Trophoblast cell (in vitro differentiated cells and primary cell): ENCODE measurements around the gene NOP9.
A peak's percentile ranks its signal among the peaks of the same experiment; 100 is the strongest.

Source experiments
- DNase-seq, 2 donors: peaks; one replicate each; pipeline ENCODE4 v3.0.0-alpha.2; 2016
- H2AFZ ChIP-seq: 2 replicates; pipeline ENCODE4 v1.6.1; 2013; ENCODE audit warnings: low read length, moderate library complexity, mild to moderate bottlenecking; ENCODE audit not compliant: insufficient read depth, poor library complexity
- H2AK5ac ChIP-seq: 2 replicates; pipeline ENCODE4 v1.6.1; 2013; ENCODE audit warnings: mild to moderate bottlenecking, low read length
- H2BK120ac ChIP-seq: 2 replicates; pipeline ENCODE4 v1.6.1; 2013; ENCODE audit warnings: low read length, mild to moderate bottlenecking, moderate library complexity; ENCODE audit not compliant: insufficient read depth, poor library complexity
- H2BK12ac ChIP-seq: 2 replicates; pipeline ENCODE4 v1.6.1; 2013; ENCODE audit warnings: mild to moderate bottlenecking, low read length, moderate library complexity
- H2BK5ac ChIP-seq: 2 replicates; pipeline ENCODE4 v1.6.1; 2013; ENCODE audit warnings: low read length, low read depth, moderate library complexity, mild to moderate bottlenecking; ENCODE audit not compliant: poor library complexity
- H3K14ac ChIP-seq: 2 replicates; pipeline ENCODE4 v1.6.1; 2013; ENCODE audit warnings: mild to moderate bottlenecking, low read length
- H3K18ac ChIP-seq: 2 replicates; pipeline ENCODE4 v1.6.1; 2013; ENCODE audit warnings: mild to moderate bottlenecking, low read length
- H3K23ac ChIP-seq: 2 replicates; pipeline ENCODE4 v1.6.1; 2013; ENCODE audit warnings: low read length
- H3K27ac ChIP-seq: 2 replicates; pipeline ENCODE4 v1.5.1; 2013; ENCODE audit warnings: low read depth, mild to moderate bottlenecking, inconsistent platforms, low read length, moderate library complexity
- H3K27me3 ChIP-seq: 2 replicates; pipeline ENCODE4 v1.6.1; 2013; ENCODE audit warnings: inconsistent platforms, mild to moderate bottlenecking, low read length, moderate library complexity; ENCODE audit not compliant: insufficient read depth
- H3K36me3 ChIP-seq, 2 experiments: 1 replicate in 1 of 2; 2 replicates in 1 of 2; pipeline ENCODE4 v1.6.1; 2013; ENCODE audit warnings: low read length in 2 of 2, mild to moderate bottlenecking in 2 of 2, moderate library complexity in 1 of 2; ENCODE audit not compliant: insufficient read depth in 2 of 2, control insufficient read depth in 1 of 2
- H3K4ac ChIP-seq: 2 replicates; pipeline ENCODE4 v1.6.1; 2013; ENCODE audit warnings: low read depth, mild to moderate bottlenecking, low read length, moderate library complexity
- H3K4me1 ChIP-seq, 2 experiments: 1 replicate in 1 of 2; 2 replicates in 1 of 2; pipeline ENCODE4 v1.6.1; 2013; ENCODE audit warnings: low read length in 2 of 2, mild to moderate bottlenecking in 2 of 2, moderate library complexity in 1 of 2; ENCODE audit not compliant: insufficient read depth in 2 of 2, control insufficient read depth in 1 of 2
- H3K4me2 ChIP-seq: 2 replicates; pipeline ENCODE4 v1.6.1; 2013; ENCODE audit warnings: inconsistent platforms, mild to moderate bottlenecking, low read length, moderate library complexity
- H3K4me3 ChIP-seq: 2 replicates; pipeline ENCODE4 v1.5.1; 2013; ENCODE audit warnings: mild to moderate bottlenecking, low read depth, low read length, inconsistent platforms
- H3K79me1 ChIP-seq: one replicate; pipeline ENCODE4 v1.6.1; 2013; ENCODE audit warnings: low read length
- H3K79me2 ChIP-seq: 2 replicates; pipeline ENCODE4 v1.6.1; 2013; ENCODE audit warnings: low read length, mild to moderate bottlenecking; ENCODE audit not compliant: control insufficient read depth, insufficient read depth, poor library complexity
- H3K9ac ChIP-seq: 2 replicates; pipeline ENCODE4 v1.6.1; 2013; ENCODE audit warnings: mild to moderate bottlenecking, low read length
- H3K9me3 ChIP-seq: 2 replicates; pipeline ENCODE4 v1.6.1; 2013; ENCODE audit warnings: low read depth, mild to moderate bottlenecking, control low read depth, inconsistent platforms, low read length; ENCODE audit not compliant: insufficient read depth
- H4K12ac ChIP-seq: 2 replicates; pipeline ENCODE4 v1.6.1; 2013; ENCODE audit warnings: low read depth, mild to moderate bottlenecking, low read length, moderate library complexity
- H4K8ac ChIP-seq: 2 replicates; pipeline ENCODE4 v1.6.1; 2013; ENCODE audit warnings: low read depth, mild to moderate bottlenecking, low read length, moderate library complexity
- H4K91ac ChIP-seq: one replicate; pipeline ENCODE4 v1.6.1; 2013; ENCODE audit warnings: low read depth, mild to moderate bottlenecking, low read length, moderate library complexity
- WGBS: extraction: QIAGEN DNeasy Blood & Tissue Kit; methylation state at CpG from one replicate; pipeline ENCODE4 v1.1.7; 2013; ENCODE audit warnings: missing lambda C conversion rate; ENCODE audit not compliant: insufficient read length, insufficient coverage; ENCODE audit errors: extremely low coverage; 5-methylcytosine and 5-hydroxymethylcytosine counted together

Gene NOP9

DNA sequence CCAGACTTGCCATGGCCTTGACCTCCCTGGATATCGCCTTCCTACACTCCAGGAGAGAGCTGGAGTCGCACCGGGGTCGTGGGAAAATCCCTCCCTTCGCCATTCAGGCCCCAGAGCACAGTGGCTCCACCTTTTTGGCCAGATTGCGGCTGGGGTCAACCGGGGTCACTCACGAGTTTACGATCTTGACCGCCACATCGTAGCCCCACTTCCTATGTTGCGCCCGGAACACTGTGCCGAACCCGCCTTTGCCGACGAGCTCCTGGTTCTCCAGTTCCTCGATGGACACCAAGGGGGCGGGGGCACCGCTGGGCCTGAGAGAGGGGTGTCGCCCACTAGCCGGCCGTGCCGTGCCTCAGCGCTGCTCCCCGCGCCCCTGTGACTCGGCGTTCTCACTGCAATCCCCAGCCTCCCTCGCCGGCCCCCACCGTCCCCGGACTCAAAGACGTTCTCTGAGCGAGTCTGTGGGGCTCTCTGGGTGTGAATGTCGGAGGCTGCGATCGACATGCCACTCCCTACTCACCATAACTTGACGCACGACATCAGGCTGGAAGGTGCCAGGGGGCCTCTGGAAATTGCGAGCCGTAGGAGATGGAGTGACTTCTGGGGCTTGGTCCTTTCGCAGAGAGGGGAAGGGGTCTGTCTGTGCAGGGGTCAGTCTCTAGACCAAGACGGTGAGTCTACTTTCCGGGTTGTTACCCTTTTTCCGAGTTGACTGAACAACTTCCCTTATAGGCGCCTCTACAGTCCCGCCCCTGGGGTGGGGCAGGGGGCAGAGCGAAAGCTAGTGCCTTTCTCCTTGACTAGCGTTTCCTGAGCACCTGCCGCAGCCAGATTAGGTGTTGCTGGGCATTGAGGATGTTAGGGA lies 39.9 kb downstream of the NOP9 start, which contains the start of gene RIPK3:
RIPK3 (minus strand) TSS at position 708 of the 868 bp plus-strand sequence; CDS start at position 543, 165 bp downstream.
- no peak within 1 kb of the TSS for H3K4ac ChIP-seq
- H3K4me1 ChIP-seq, result peaks cover 21 to 24% of the 10 kb centered on the region in 2 experiments
- no peak for DNase-seq
- no peak within 1 kb of the TSS for H4K8ac ChIP-seq
- H3K27ac ChIP-seq, result no peak within 1 kb of the TSS
- H3K27me3 ChIP-seq, result peaks cover 39% of the 10 kb centered on the region
- H3K9ac ChIP-seq, result no peak within 1 kb of the TSS
- H2BK12ac ChIP-seq, result no peak within 1 kb of the TSS
- H2BK5ac ChIP-seq, result no peak within 1 kb of the TSS
- H3K36me3 ChIP-seq, result no peaks in the 10 kb centered on the region
- H3K18ac ChIP-seq, result no peak within 1 kb of the TSS
- no peak within 1 kb of the TSS for H2BK120ac ChIP-seq
- H3K79me1 ChIP-seq, result peaks cover 3% of the 10 kb centered on the region
- no peak within 1 kb of the TSS for H3K23ac ChIP-seq
- H2AK5ac ChIP-seq, result no peak within 1 kb of the TSS
- no peak within 1 kb of the TSS for H4K91ac ChIP-seq
- peak within 1 kb of the TSS; percentile 46 for H3K4me3 ChIP-seq
- no peak within 1 kb of the TSS for H3K14ac ChIP-seq
- peaks cover 9% of the 10 kb centered on the region for H3K9me3 ChIP-seq
- WGBS, result no CpG with 5 or more reads among the region's 51 CpGs
- peak within 1 kb of the TSS; percentile 8 for H2AFZ ChIP-seq
- no peak within 1 kb of the TSS for H4K12ac ChIP-seq
- peak within 1 kb of the TSS; percentile 16 for H3K4me2 ChIP-seq
- H3K79me2 ChIP-seq, result peaks cover 3% of the 10 kb centered on the region

DNA sequence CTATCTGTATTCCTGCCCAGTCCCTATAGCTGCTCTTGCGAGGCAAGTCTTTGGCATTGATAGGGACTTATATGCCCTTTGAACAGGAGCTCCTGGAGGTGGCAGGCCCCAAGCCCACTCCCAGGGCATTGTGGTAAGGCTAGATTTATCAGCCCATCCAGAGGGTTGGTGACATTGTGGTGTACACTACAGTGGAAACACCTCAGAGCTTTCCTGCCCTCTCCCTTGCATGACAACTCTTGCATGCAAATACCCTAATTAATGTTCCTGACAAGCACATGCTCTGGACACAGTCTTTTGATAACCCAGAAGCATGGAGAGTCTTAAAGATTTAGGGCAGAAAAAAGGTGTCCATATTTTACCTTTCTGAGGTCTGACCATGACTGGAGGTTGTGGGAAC lies 41.0 kb downstream of the NOP9 start:
- no CpG with 5 or more reads among the region's 1 CpG for WGBS
- no peak overlapping the region for H3K14ac ChIP-seq
- no peak overlapping the region for H2BK12ac ChIP-seq
- no peak overlapping the region for H3K4ac ChIP-seq
- H2AK5ac ChIP-seq, result no peak overlapping the region
- no peak overlapping the region for H3K9ac ChIP-seq
- no peak overlapping the region for H2BK120ac ChIP-seq
- no peak overlapping the region for H3K27ac ChIP-seq
- no peak overlapping the region for H3K4me2 ChIP-seq
- no peak overlapping the region for H2BK5ac ChIP-seq
- H4K8ac ChIP-seq, result no peak overlapping the region
- peaks cover 34% of the 10 kb centered on the region for H3K27me3 ChIP-seq
- H3K23ac ChIP-seq, result no peak overlapping the region
- no peak overlapping the region for H2AFZ ChIP-seq
- H3K4me3 ChIP-seq, result no peak overlapping the region
- H3K4me1 ChIP-seq, result peaks cover 11 to 14% of the 10 kb centered on the region in 2 experiments
- no peaks in the 10 kb centered on the region for H3K79me1 ChIP-seq
- H3K9me3 ChIP-seq, result peaks cover 9% of the 10 kb centered on the region
- H3K36me3 ChIP-seq, result no peaks in the 10 kb centered on the region
- H3K18ac ChIP-seq, result no peak overlapping the region
- H4K91ac ChIP-seq, result no peak overlapping the region
- no peak for DNase-seq
- no peaks in the 10 kb centered on the region for H3K79me2 ChIP-seq
- H4K12ac ChIP-seq, result no peak overlapping the region

DNA sequence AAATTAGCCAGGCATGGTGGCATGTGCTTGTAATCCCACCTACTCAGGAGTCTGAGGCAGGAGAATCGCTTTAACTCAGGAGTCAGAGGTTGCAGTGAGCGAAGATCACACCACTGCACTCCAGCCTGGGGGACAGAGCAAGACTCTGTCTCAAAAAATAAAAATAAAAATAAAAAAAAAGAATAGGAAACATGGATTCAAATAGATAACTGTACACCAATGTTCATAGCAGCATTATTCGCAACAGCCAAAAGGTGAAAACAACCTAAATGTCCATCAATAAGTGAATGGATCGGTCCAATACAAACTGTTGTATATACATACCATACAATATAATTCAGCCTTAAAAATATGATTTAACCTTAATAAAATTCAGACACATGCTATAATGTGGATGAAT lies 43.2 kb downstream of the NOP9 start:
- no peak overlapping the region for H3K9ac ChIP-seq
- no CpG with 5 or more reads among the region's 4 CpGs for WGBS
- peaks cover 7 to 8% of the 10 kb centered on the region in 2 experiments for H3K4me1 ChIP-seq
- H2AFZ ChIP-seq, result no peak overlapping the region
- H2BK120ac ChIP-seq, result no peak overlapping the region
- H3K14ac ChIP-seq, result no peak overlapping the region
- H3K27me3 ChIP-seq, result peaks cover 34% of the 10 kb centered on the region
- H4K12ac ChIP-seq, result no peak overlapping the region
- H3K27ac ChIP-seq, result no peak overlapping the region
- no peak for DNase-seq
- no peak overlapping the region for H2BK5ac ChIP-seq
- H4K91ac ChIP-seq, result no peak overlapping the region
- H3K79me2 ChIP-seq, result no peaks in the 10 kb centered on the region
- no peak overlapping the region for H3K18ac ChIP-seq
- no peaks in the 10 kb centered on the region for H3K36me3 ChIP-seq
- no peak overlapping the region for H3K4me3 ChIP-seq
- peaks cover 11% of the 10 kb centered on the region for H3K9me3 ChIP-seq
- no peak overlapping the region for H3K4ac ChIP-seq
- no peak overlapping the region for H3K23ac ChIP-seq
- no peak overlapping the region for H2AK5ac ChIP-seq
- H2BK12ac ChIP-seq, result no peak overlapping the region
- H3K4me2 ChIP-seq, result no peak overlapping the region
- H4K8ac ChIP-seq, result no peak overlapping the region
- no peaks in the 10 kb centered on the region for H3K79me1 ChIP-seq

DNA sequence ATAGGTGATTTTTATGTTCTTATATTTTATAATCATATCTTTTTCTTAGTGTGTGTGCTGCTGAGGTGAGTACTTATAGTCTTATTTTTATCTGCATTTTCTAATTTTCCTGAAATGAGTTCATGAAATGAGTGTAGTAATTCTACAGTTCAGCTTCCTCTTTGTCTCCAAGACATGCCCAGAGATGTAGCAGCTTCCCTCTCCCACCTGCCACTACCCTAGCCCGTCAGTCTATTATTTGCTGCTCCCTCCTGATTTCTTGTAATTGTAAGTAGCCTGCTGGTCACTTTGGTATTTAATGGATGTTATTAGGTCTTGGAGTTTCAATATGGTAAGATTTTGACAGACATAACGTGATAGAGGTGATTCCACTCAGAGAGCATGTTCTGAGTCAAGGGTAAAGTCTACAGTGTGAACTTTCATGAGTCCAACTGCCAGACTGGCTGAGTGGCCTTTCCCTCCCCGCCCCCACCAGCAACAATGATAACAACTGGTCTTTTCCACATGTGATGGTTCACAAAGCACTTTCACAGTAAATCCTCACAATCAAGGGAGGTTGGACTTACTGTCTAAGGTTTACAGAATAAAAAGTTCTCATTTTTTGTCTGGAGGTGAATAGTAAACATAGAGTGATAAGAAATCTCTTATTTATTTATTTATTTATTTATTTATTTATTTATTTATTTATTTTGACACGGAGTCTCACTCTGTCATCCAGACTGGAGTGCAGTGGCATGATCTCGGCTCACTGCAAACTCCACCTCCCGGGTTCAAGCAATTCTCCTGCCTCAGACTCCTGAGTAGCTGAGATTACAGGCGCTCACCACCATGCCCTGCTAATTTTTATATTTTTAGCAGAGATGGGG lies 44.4 kb downstream of the NOP9 start:
- peaks cover 6% of the 10 kb centered on the region for H3K9me3 ChIP-seq
- no peak overlapping the region for H3K14ac ChIP-seq
- no peak overlapping the region for H3K23ac ChIP-seq
- no peak overlapping the region for H4K91ac ChIP-seq
- no peak overlapping the region for H2BK5ac ChIP-seq
- H3K36me3 ChIP-seq, result no peaks in the 10 kb centered on the region
- H3K27ac ChIP-seq, result no peak overlapping the region
- H3K79me1 ChIP-seq, result no peaks in the 10 kb centered on the region
- no peak overlapping the region for H4K12ac ChIP-seq
- no peak overlapping the region for H3K4me3 ChIP-seq
- H3K18ac ChIP-seq, result no peak overlapping the region
- no peak overlapping the region for H2AK5ac ChIP-seq
- DNase-seq, result no peak
- H2AFZ ChIP-seq, result no peak overlapping the region
- H3K79me2 ChIP-seq, result no peaks in the 10 kb centered on the region
- no CpG with 5 or more reads among the region's 7 CpGs for WGBS
- H3K4ac ChIP-seq, result no peak overlapping the region
- no peak overlapping the region for H4K8ac ChIP-seq
- H2BK12ac ChIP-seq, result no peak overlapping the region
- no peak overlapping the region for H2BK120ac ChIP-seq
- H3K4me2 ChIP-seq, result no peak overlapping the region
- peaks cover 24% of the 10 kb centered on the region for H3K27me3 ChIP-seq
- H3K4me1 ChIP-seq, result peaks cover 7 to 8% of the 10 kb centered on the region in 2 experiments
- H3K9ac ChIP-seq, result no peak overlapping the region
